Ovary (tissue), 9 donors: ENCODE data around the gene FARS2. TPM values are rescaled to one million over a fixed set of nuclear protein-coding genes. Genes with fewer than 3 reads are reported as not detected.

Experiments used
- DNase-seq, 5 donors: peaks; one replicate each; pipeline ENCODE4 v3.0.0-alpha.2; 2019 to 2020
- H3K27ac ChIP-seq, 2 donors: fragments of 200-600 bp; one replicate each; pipeline versions ENCODE4 v1.5.1 to v1.8.0; 2019 to 2022
- H3K27me3 ChIP-seq: fragments of 200-600 bp; one replicate; pipeline ENCODE4 v1.8.0; 2022
- H3K36me3 ChIP-seq: fragments of 200-600 bp; sonication (generic); one replicate; pipeline ENCODE4 v1.5.1; 2019
- H3K4me1 ChIP-seq: one replicate; pipeline ENCODE4 v1.8.1; 2013; ENCODE audit warnings: mild to moderate bottlenecking, moderate library complexity; ENCODE audit not compliant: insufficient read depth
- H3K4me3 ChIP-seq: fragments of 200-600 bp; sonication (generic); one replicate; pipeline ENCODE4 v1.5.1; 2017
- H3K9me3 ChIP-seq, 2 donors: fragments of 200-600 bp in 1 of 2; sonication (generic) in 1 of 2; one replicate each; pipeline versions ENCODE4 v1.5.1 to v1.8.1; 2013 to 2019; ENCODE audit warnings: mild to moderate bottlenecking in 1 of 2, moderate library complexity in 1 of 2
- CTCF ChIP-seq, 3 donors: fragments of 450-650 bp in 2 of 3; fragments of 200-600 bp in 1 of 3; IDR thresholded peaks; one replicate each; pipeline versions ENCODE4 v1.5.1 to v1.8.0; 2016 to 2022; ENCODE audit warnings: antibody characterized with exemption in 3 of 3, mild to moderate bottlenecking in 1 of 3
- EP300 ChIP-seq: sonication (generic); formaldehyde crosslinking; IDR thresholded peaks from one replicate; pipeline ENCODE4 v1.6.1; 2017; ENCODE audit warnings: antibody characterized with exemption
- POLR2A ChIP-seq: fragments of 450-650 bp; IDR thresholded peaks from one replicate; pipeline ENCODE4 v1.6.1; 2017; ENCODE audit warnings: antibody characterized with exemption, mild to moderate bottlenecking, moderate library complexity
- WGBS, 3 donors: extraction: QIAGEN DNeasy Blood & Tissue Kit in 1 of 3; methylation state at CpG; one replicate each; pipeline versions ENCODE4 v1.1.5 to v1.1.7; 2013 to 2017; 5-methylcytosine and 5-hydroxymethylcytosine counted together
- intact Hi-C, 4 donors: fragments of 100-400 bp; cut with DNase I; formaldehyde crosslinking; loops; one replicate each; pipeline versions ENCODE4 v1.11.0 to v1.15.1; 2022 to 2023
- polyA plus RNA-seq, 2 donors: library from polyadenylated mRNA; stranded (reverse); fragments of 200-250 nt in 1 of 2; fragments of 350-450 nt in 1 of 2; fragmentation: Illumina TruSeq in 1 of 2; extraction: RNeasy Lipid Tissue Mini Kit (QIAGEN cat#74804) in 1 of 2; gene quantifications; one replicate each; pipeline ENCODE4 v1.2.3, GENCODE V29; 2013 to 2014
- total RNA-seq, 7 donors: library from RNA; depleted of rRNA in 2 of 7; stranded (reverse); fragments of >200 nt in 2 of 7; fragmentation: NEBNext Ultra II Directional in 3 of 7; extraction: Animal tissue kit (Norgen Biotek cat#: 25700) in 3 of 7; gene quantifications; one replicate each; pipeline versions ENCODE4 v1.1.0 to v1.2.4, GENCODE V29; 2016 to 2023
- donor health status: DM: no; HTN: no; CAD: no; lungs with moderate emphysema.
- donor health status: DM: no; HTN: no; CAD: no.
- donor health status: Bipolar disorder and iron deficiency.
- donor health status: DM: yes; HTN: yes; CAD: no.
- donor health status: DM: no; HTN: no; CAD: no.
- donor health status: DM: yes; HTN: yes; CAD: no.

FARS2 gene
- total and polyA plus RNA-seq, 9 donors, result 9.2 to 17.5 (median 11.0) TPM

GRCh38 chr6:5541025-5541424, 279.7 kb downstream of the FARS2 start:
- Histone ChIP-seq H3K9me3 (no peaks in the 10 kb centered on the region), H3K4me3 (no peak overlapping the region), H3K27ac (no peak overlapping the region), H3K4me1 (no peaks in the 10 kb centered on the region), H3K27me3 (no peaks in the 10 kb centered on the region), H3K36me3 (no peaks in the 10 kb centered on the region)
- intact Hi-C loops, result no loop called here
- DNase-seq, result no peak
- TF ChIP-seq POLR2A (no peak), EP300 (no peak), CTCF (IDR thresholded peaks at IDR 0.05) (no peak)
- 87 to 93% (median 87%) methylated on average over 3 of the region's 3 CpGs for WGBS, 3 donors

DNA sequence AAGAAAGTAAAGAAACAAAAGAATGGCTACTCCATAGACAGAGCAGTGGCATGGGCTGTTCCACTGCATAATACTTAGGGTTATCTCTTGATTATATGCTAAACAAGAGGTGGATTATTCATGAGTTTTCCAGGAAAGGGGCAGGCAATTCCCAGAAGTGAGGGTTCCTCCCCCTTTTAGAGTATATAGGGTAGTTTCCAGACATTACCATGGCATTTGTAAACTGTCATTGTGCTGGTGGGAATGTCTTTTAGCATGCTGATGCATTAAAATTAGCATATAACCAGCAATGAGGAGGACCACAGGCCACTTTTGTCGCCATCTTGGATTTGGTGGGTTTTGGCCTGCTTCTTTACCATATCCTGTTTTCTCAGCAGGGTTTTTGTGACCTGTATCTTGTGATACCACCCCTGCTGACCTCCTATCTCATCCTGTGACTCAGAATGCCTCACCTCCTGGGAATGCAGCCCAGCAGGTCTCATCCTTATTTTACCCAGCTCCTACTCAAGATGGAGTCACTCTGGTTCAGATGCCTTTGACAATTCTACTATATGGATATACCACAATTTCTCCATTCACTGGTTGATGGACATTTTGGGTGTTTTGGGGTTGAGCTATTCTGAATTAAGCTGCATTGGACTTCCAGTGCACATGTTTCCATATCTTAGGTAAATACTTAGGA, 280.6 kb downstream of the FARS2 start:
- intact Hi-C loops, result no loop called here
- Histone ChIP-seq H3K36me3 (no peaks in the 10 kb centered on the region), H3K27ac (no peak overlapping the region), H3K9me3 (no peaks in the 10 kb centered on the region), H3K4me1 (no peaks in the 10 kb centered on the region), H3K4me3 (no peak overlapping the region), H3K27me3 (no peaks in the 10 kb centered on the region)
- no peak for DNase-seq
- WGBS, 3 donors, result 88 to 100% (median 98%) methylated on average over 1 of the region's 1 CpG
- TF ChIP-seq CTCF (IDR thresholded peaks at IDR 0.05) (no peak), EP300 (no peak), POLR2A (no peak)

DNA sequence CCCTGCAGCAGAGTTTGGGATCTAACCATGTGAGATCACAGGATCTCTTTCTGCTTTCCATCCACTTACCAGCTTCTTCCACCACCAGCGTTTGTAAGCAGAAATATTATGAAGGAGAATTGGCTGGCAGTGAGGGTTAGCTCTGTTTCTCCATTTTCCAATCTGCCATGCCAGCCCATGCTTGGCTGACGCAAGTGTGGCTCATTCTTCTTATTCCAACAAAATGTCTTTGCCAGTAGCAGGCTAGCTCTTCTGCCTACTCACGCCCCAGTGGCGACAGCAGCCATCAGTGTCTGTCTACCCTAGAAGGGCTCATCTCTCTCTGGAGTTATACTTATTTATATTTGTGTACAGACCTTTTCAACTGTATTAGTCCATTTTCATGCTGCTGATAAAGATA, 286.2 kb downstream of the FARS2 start:
- Histone ChIP-seq H3K27me3 (no peaks in the 10 kb centered on the region), H3K4me3 (no peak overlapping the region), H3K9me3 (no peaks in the 10 kb centered on the region), H3K27ac (no peak overlapping the region), H3K4me1 (no peaks in the 10 kb centered on the region), H3K36me3 (no peaks in the 10 kb centered on the region)
- WGBS, 3 donors, result 97 to 99% (median 97%) methylated on average over 4 of the region's 4 CpGs
- no peak for DNase-seq
- intact Hi-C loops, result no loop called here
- TF ChIP-seq EP300 (no peak), POLR2A (no peak), CTCF (IDR thresholded peaks at IDR 0.05) (no peak)

GRCh38 chr6:5550631-5551030, 289.3 kb downstream of the FARS2 start:
- no peak for DNase-seq
- H3K4me1 ChIP-seq, result no peaks in the 10 kb centered on the region
- TF ChIP-seq CTCF (IDR thresholded peaks at IDR 0.05), result no peak
- TF ChIP-seq POLR2A, result no peak
- no peak for TF ChIP-seq EP300
- 98 to 100% (median 100%) methylated on average over 1 of the region's 1 CpG for WGBS, 3 donors
- intact Hi-C loops, result no loop called here
- H3K27ac ChIP-seq, result no peak overlapping the region
- H3K36me3 ChIP-seq, result no peaks in the 10 kb centered on the region
- H3K4me3 ChIP-seq, result no peak overlapping the region
- no peaks in the 10 kb centered on the region for H3K27me3 ChIP-seq
- H3K9me3 ChIP-seq, result no peaks in the 10 kb centered on the region
